22Rv1 (cell line): Measurements from ENCODE around the gene COMTD1.
A peak's percentile ranks its signal among the peaks of the same experiment; 100 is the strongest.

Source experiments
- H3K27ac ChIP-seq: fragments of 450-650 bp; 2 replicates; pipeline ENCODE4 v1.5.1; 2017
- CTCF ChIP-seq: fragments of 450-650 bp; IDR thresholded peaks from 2 replicates; pipeline ENCODE4 v1.5.1; 2017; ENCODE audit warnings: mild to moderate bottlenecking
- ZFX ChIP-seq: fragments of 450-650 bp; IDR thresholded peaks from 2 replicates; pipeline ENCODE4 v1.6.1; 2017; ENCODE audit warnings: antibody characterized with exemption, borderline replicate concordance

The COMTD1 gene

GRCh38 chr10:75234683-75235374, 928 bp downstream of the COMTD1 start:
- TF ChIP-seq ZFX, result no peak
- no peak for TF ChIP-seq CTCF
- H3K27ac ChIP-seq, result peak overlapping the region; percentile 99

- no peak for TF ChIP-seq CTCF
- no peak for TF ChIP-seq ZFX
Measured at GRCh38 chr10:75234017-75234682, 1.6 kb downstream of the COMTD1 start.

GRCh38 chr10:75233444-75234016, 2.2 kb downstream of the COMTD1 start:
- TF ChIP-seq CTCF (no peak), ZFX (no peak)
- peak overlapping the region; percentile 99 for H3K27ac ChIP-seq

More at GRCh38 chr10:75234017-75234682, 1.6 kb downstream of the COMTD1 start:
- H3K27ac ChIP-seq, result peak overlapping the region; percentile 99

GRCh38 chr10:75231672-75232581, 3.8 kb downstream of the COMTD1 start:
- TF ChIP-seq ZFX (no peak), CTCF (no peak)
- H3K27ac ChIP-seq, result peak overlapping the region; percentile 99

- peak; percentile 96 for TF ChIP-seq CTCF
- TF ChIP-seq ZFX, result no peak
- H3K27ac ChIP-seq, result peak overlapping the region; percentile 11; the same call in 1 of the 2 replicates
Measured at GRCh38 chr10:75230600-75231038, 5.1 kb downstream of the COMTD1 start.

- no peak for TF ChIP-seq CTCF
- no peak for TF ChIP-seq ZFX
- H3K27ac ChIP-seq, result peak overlapping the region; percentile 11; the same call in 1 of the 2 replicates
Measured at GRCh38 chr10:75229971-75230370, 5.8 kb downstream of the COMTD1 start.
